OCI-LY7 (cell line): Measurements from ENCODE around the gene TBRG4.

Source experiments
- CTCF ChIP-seq: fragments of 200-600 bp; sonication (generic); conservative IDR thresholded peaks from 2 replicates; pipeline ENCODE4 v1.5.1; 2014; ENCODE audit warnings: mild to moderate bottlenecking, antibody characterized with exemption, low read length, moderate library complexity, mixed read lengths
- EZH2phosphoT487 ChIP-seq: fragments of 200-600 bp; sonication (generic); IDR thresholded peaks from 2 replicates; pipeline ENCODE4 v1.6.1; 2018; ENCODE audit warnings: low read depth, borderline replicate concordance, mild to moderate bottlenecking, mixed run types, antibody characterized with exemption, low read length, moderate library complexity, mixed read lengths

GRCh38 chr7:45089341-45089891 is 22.1 kb downstream of the TBRG4 start:
- TF ChIP-seq CTCF (no peak), EZH2phosphoT487 (no peak)
